ENCODE measurements around the gene UNC93A.
"Not testable (repeated sequence)": the region's sequence is repeated elsewhere in the genome, so short reads cannot be mapped to it uniquely, and the experiment has no call there.

- TF ChIP-seq POLR2A, CTCF (IDR thresholded peaks at IDR 0.05): not testable (repeated sequence)
Observed at GRCh38 chr6:167242135-167242506, 49.0 kb upstream of the UNC93A start.
